ENCODE results near the gene FKBP7.
A peak's percentile ranks its signal among the peaks of the same experiment; 100 is the strongest.
"Not testable (repeated sequence)": the region's sequence is repeated elsewhere in the genome, so short reads cannot be mapped to it uniquely, and the experiment has no call there.

FKBP7 gene

GRCh38 chr2:178478439-178479274, at the start of gene FKBP7:
Gene FKBP7 (minus strand): TSS chr2:178478600. CDS start chr2:178478499, 101 bp downstream.
- DNase-seq (ENCODE audit: low spot score) = peak; percentile 89

- DNase-seq (ENCODE audit: low spot score) = no peak
Observed at GRCh38 chr2:178527592-178527991, 49.2 kb upstream of the FKBP7 start.

- DNase-seq (ENCODE audit: low spot score) = no peak
Observed at GRCh38 chr2:178526256-178526655, 47.9 kb upstream of the FKBP7 start.

- DNase-seq (ENCODE audit: low spot score) = not testable (repeated sequence)
Observed at GRCh38 chr2:178525460-178525859, 47.1 kb upstream of the FKBP7 start.

- not testable (repeated sequence) for DNase-seq (ENCODE audit: low spot score)
Observed at GRCh38 chr2:178525010-178525409, 46.6 kb upstream of the FKBP7 start.

- peak; percentile 33 for DNase-seq (ENCODE audit: low spot score)
Observed at GRCh38 chr2:178523596-178524134, 45.3 kb upstream of the FKBP7 start.

- peak; percentile 90 for DNase-seq (ENCODE audit: low spot score)
Observed at GRCh38 chr2:178522950-178523595, 44.7 kb upstream of the FKBP7 start.

GRCh38 chr2:178521304-178522150, 43.1 kb upstream of the FKBP7 start:
- DNase-seq (ENCODE audit: low spot score) = no peak

GRCh38 chr2:178517496-178517895, 39.1 kb upstream of the FKBP7 start:
- peak; percentile 33 for DNase-seq (ENCODE audit: low spot score)

GRCh38 chr2:178514664-178515063, 36.3 kb upstream of the FKBP7 start:
- DNase-seq (ENCODE audit: low spot score) = peak; percentile 54

- DNase-seq (ENCODE audit: low spot score) = peak; percentile 35
Observed at GRCh38 chr2:178513876-178514275, 35.5 kb upstream of the FKBP7 start.

GRCh38 chr2:178512484-178512883, 34.1 kb upstream of the FKBP7 start:
- DNase-seq (ENCODE audit: low spot score) = peak; percentile 10

GRCh38 chr2:178510384-178510783, 32.0 kb upstream of the FKBP7 start:
- DNase-seq (ENCODE audit: low spot score) = no peak

GRCh38 chr2:178508646-178509045, 30.2 kb upstream of the FKBP7 start:
- no peak for DNase-seq (ENCODE audit: low spot score)

GRCh38 chr2:178506949-178507348, 28.5 kb upstream of the FKBP7 start:
- DNase-seq (ENCODE audit: low spot score) = no peak

- DNase-seq (ENCODE audit: low spot score) = no peak
Observed at GRCh38 chr2:178506524-178506923, 28.1 kb upstream of the FKBP7 start.

GRCh38 chr2:178506101-178506500, 27.7 kb upstream of the FKBP7 start:
- DNase-seq (ENCODE audit: low spot score) = no peak

GRCh38 chr2:178502751-178503150, 24.4 kb upstream of the FKBP7 start:
- no peak for DNase-seq (ENCODE audit: low spot score)

GRCh38 chr2:178499640-178500039, 21.2 kb upstream of the FKBP7 start:
- DNase-seq (ENCODE audit: low spot score) = no peak

GRCh38 chr2:178498137-178498536, 19.7 kb upstream of the FKBP7 start:
- no peak for DNase-seq (ENCODE audit: low spot score)

- DNase-seq (ENCODE audit: low spot score) = no peak
Observed at GRCh38 chr2:178496049-178496448, 17.6 kb upstream of the FKBP7 start.

GRCh38 chr2:178491612-178492011, 13.2 kb upstream of the FKBP7 start:
- DNase-seq (ENCODE audit: low spot score) = no peak
